Right lobe of liver (tissue), 6 donors: ENCODE measurements around the gene ERC1. TPM values are rescaled to one million over a fixed set of nuclear protein-coding genes. Genes with fewer than 3 reads are reported as not detected.

ENCODE experiments used
- ATAC-seq, 4 donors: fragments of 200-7000 bp; cut with Tn5 transposase; one replicate each; pipeline ENCODE4 v1.9.1; 2020; ENCODE audit warnings: mild to moderate bottlenecking in 4 of 4, moderate library complexity in 4 of 4
- DNase-seq, 3 donors: peaks; one replicate each; pipeline ENCODE4 v3.0.0-alpha.2; 2020
- H3K27ac ChIP-seq, 3 donors: fragments of 200-600 bp; one replicate each; pipeline ENCODE4 v1.8.0; 2022
- H3K27me3 ChIP-seq, 2 donors: fragments of 200-600 bp; one replicate each; pipeline ENCODE4 v1.8.0; 2022
- H3K36me3 ChIP-seq, 4 donors: fragments of 200-600 bp; sonication (generic) in 1 of 4; one replicate each; pipeline versions ENCODE4 v1.5.1 to v1.8.0; 2017 to 2022; ENCODE audit warnings: control low read depth in 1 of 4
- H3K4me1 ChIP-seq, 4 donors: fragments of 200-600 bp; sonication (generic) in 1 of 4; one replicate each; pipeline versions ENCODE4 v1.5.1 to v1.8.0; 2017 to 2022; ENCODE audit warnings: control low read depth in 1 of 4
- H3K4me3 ChIP-seq, 3 donors: fragments of 200-600 bp; one replicate each; pipeline ENCODE4 v1.8.0; 2022
- H3K9me3 ChIP-seq, 4 donors: fragments of 200-600 bp; sonication (generic) in 1 of 4; one replicate each; pipeline versions ENCODE4 v1.5.1 to v1.8.0; 2017 to 2022; ENCODE audit warnings: control low read depth in 1 of 4
- POLR2A ChIP-seq: fragments of 450-650 bp; IDR thresholded peaks from one replicate; pipeline ENCODE4 v1.6.1; 2017; ENCODE audit warnings: antibody characterized with exemption, mild to moderate bottlenecking
- WGBS: methylation state at CpG from one replicate; pipeline ENCODE4 v1.1.6; 2018; ENCODE audit warnings: low coverage, low lambda C conversion rate; ENCODE audit not compliant: insufficient coverage; ENCODE audit errors: missing lambda C conversion rate; 5-methylcytosine and 5-hydroxymethylcytosine counted together
- intact Hi-C, 2 donors: fragments of 100-400 bp; cut with DNase I; formaldehyde crosslinking; loops; one replicate each; pipeline versions ENCODE4 v1.11.2 to v1.14.1; 2022
- total RNA-seq, 6 experiments: library from RNA; depleted of rRNA in 2 of 6; stranded (reverse); fragments of >200 nt in 2 of 6; fragmentation: NEBNext Ultra II Directional in 3 of 6; extraction: Animal tissue kit (Norgen Biotek cat#: 25700) in 3 of 6; gene quantifications; one replicate each; pipeline versions ENCODE4 v1.1.0 to v1.2.4, GENCODE V29; 2016 to 2023
- TF ChIP-seq, protein P1 (sequence below), 4 donors: fragments of 200-600 bp in 3 of 4; fragments of 450-650 bp in 1 of 4; IDR thresholded peaks; one replicate each; pipeline versions ENCODE4 v1.5.1 to v1.8.0; 2016 to 2022; ENCODE audit warnings: antibody characterized with exemption in 4 of 4, mild to moderate bottlenecking in 2 of 4
- donor health status: DM: no; HTN: yes; CAD: no.
- donor health status: DM: no; HTN: no; CAD: no.
- donor health status: DM: no; HTN: no; CAD: no.
- donor health status: DM: no; HTN: yes; CAD: no.
- donor health status: DM: no; HTN: yes; CAD: no.

ERC1 gene
- total RNA-seq, 6 experiments from 2014 or later, result 24.8 to 30.8 (median 28.6) TPM

DNA sequence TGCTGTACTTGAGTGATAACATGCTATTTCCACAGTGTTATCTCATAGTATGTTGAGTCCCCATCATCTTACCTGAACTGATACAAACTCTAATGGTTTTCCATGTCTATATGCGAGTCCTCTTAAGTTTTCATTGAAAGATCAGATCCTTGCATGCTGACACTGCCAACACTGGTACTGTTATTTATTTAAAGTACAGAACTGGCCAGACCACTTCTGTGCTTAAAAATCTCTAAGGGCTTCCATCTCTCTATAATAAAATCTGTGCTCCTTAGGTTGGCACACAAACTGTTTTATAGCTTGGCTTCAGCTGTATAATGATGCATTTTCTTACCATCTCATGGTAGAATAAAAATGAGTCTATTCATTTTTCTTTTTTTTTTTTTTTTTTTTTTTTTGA is 188.1 kb downstream of the ERC1 start:
- 100% methylated on average over 1 of the region's 1 CpG for WGBS
- Histone ChIP-seq H3K27ac (no peak overlapping the region), H3K36me3 (peaks cover 0 to 11% (median 0%) of the 10 kb centered on the region in 4 donors), H3K27me3 (no peaks in the 10 kb centered on the region), H3K4me3 (no peak overlapping the region), H3K4me1 (no peaks in the 10 kb centered on the region), H3K9me3 (no peaks in the 10 kb centered on the region)
- intact Hi-C loops, result no loop called here
- no peak for ATAC-seq
- no peak for DNase-seq
- TF ChIP-seq, protein P1, sequence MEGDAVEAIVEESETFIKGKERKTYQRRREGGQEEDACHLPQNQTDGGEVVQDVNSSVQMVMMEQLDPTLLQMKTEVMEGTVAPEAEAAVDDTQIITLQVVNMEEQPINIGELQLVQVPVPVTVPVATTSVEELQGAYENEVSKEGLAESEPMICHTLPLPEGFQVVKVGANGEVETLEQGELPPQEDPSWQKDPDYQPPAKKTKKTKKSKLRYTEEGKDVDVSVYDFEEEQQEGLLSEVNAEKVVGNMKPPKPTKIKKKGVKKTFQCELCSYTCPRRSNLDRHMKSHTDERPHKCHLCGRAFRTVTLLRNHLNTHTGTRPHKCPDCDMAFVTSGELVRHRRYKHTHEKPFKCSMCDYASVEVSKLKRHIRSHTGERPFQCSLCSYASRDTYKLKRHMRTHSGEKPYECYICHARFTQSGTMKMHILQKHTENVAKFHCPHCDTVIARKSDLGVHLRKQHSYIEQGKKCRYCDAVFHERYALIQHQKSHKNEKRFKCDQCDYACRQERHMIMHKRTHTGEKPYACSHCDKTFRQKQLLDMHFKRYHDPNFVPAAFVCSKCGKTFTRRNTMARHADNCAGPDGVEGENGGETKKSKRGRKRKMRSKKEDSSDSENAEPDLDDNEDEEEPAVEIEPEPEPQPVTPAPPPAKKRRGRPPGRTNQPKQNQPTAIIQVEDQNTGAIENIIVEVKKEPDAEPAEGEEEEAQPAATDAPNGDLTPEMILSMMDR (IDR thresholded peaks at IDR 0.05), result no peak
- TF ChIP-seq POLR2A, result no peak

DNA sequence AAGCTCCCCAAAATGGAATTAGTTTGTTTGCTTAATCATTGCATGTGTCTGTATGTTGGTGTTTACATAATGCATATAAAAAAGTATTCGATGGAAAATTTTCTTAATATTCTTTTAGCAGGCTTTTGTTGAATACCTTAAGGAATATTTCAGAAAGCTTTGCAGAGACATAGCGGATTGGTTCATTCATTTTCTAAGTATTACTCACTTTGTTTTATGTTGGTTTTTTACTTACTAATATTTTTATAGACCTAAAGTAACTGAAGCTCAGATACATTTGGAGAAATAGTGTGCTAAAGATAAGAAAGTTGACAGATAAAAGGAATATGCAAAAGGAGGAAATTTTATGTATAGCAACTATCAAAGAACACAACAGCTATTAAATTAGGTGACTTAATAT is 191.0 kb downstream of the ERC1 start:
- intact Hi-C loops, result no loop called here
- no peak overlapping the region for H3K27ac ChIP-seq
- H3K36me3 ChIP-seq, result peaks cover 0 to 21% (median 3%) of the 10 kb centered on the region in 4 donors
- H3K27me3 ChIP-seq, result no peaks in the 10 kb centered on the region
- WGBS, result 94% methylated on average over 2 of the region's 2 CpGs
- no peaks in the 10 kb centered on the region for H3K9me3 ChIP-seq
- ATAC-seq, result no peak
- H3K4me3 ChIP-seq, result no peak overlapping the region
- DNase-seq, result no peak
- peaks cover 0 to 5% (median 2%) of the 10 kb centered on the region in 4 donors for H3K4me1 ChIP-seq
- no peak for TF ChIP-seq POLR2A

DNA sequence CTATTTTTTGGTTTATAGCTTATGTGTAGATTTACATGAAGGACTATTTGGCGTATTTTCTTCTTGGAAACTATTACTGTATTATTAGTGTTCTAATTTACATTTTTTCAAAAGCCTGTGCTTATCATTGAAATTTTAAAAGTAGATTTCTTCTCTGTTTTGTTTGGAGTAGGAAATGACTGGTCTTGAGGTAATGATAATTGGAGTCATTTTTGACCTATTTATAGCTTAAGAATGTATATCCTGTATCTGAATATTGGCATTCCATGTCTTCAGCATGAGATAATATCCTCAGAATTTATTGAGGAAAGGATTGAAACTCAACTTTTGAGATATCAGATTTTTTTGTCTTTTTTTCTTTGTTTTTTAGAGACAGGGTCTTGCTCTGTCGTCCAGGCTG is 193.4 kb downstream of the ERC1 start:
- DNase-seq, result no peak
- 77% methylated on average over 2 of the region's 2 CpGs for WGBS
- intact Hi-C loops, result no loop called here
- Histone ChIP-seq H3K9me3 (no peaks in the 10 kb centered on the region), H3K27me3 (no peaks in the 10 kb centered on the region), H3K4me1 (peaks cover 0 to 5% (median 2%) of the 10 kb centered on the region in 4 donors), H3K27ac (no peak overlapping the region), H3K4me3 (no peak overlapping the region), H3K36me3 (peaks cover 0 to 27% (median 3%) of the 10 kb centered on the region in 4 donors)
- ATAC-seq, result no peak
- no peak for TF ChIP-seq POLR2A
- TF ChIP-seq, protein P1 (IDR thresholded peaks at IDR 0.05), result no peak

DNA sequence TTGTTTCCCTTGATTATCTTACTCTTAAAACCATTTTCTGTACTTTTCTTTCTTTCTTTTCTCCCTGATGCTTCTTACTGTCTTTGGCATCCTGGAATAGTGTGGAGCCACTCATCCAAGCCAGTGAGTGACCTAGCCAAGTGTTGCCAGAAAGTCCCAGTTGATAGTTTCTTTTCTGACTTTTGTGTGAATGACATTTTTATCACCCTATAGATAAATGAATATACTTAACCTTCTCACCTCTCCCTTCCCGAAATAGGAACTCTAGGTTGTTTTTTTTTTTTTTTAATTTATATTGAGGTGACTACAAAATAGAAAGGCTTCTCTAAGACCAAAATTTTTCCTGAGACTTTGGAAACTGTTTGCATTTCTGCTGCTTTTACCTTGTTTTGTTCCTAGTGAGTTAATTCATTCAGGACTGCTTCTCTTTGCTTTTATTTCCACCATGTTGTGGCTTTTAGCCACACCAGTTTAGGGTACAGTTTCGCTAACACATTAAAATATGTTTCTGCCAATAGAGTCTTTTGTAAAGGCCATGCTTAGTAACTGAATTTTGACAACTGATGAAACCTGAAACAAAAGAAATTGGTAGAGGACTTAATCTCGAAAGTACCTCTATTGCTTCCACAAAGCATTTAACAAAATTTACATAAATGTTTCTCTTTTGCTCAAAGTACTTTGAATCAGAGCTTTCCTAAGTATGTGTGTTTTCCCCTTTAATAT is 194.6 kb downstream of the ERC1 start:
- no peak for ATAC-seq

DNA sequence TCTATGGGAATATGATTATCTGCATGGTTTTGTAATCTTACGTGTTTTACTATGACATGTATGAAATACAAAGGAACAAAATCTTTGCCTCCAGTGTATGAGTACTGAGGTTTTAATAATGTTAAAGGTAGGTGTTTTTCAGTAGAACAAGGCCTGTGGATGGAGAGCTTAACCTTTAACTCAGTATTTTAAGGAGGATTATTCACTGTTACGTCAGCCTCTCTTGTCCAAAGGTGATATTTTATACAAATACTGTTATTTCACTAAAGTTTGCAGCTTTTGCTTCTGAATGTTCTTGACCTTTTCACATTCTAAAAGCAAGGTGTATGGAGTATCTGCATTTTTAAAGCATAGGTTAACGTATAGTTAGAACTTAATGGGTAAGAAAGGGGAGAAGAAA is 195.3 kb downstream of the ERC1 start:
- Histone ChIP-seq H3K36me3 (peaks cover 0 to 31% (median 3%) of the 10 kb centered on the region in 4 donors), H3K4me3 (no peak overlapping the region), H3K27me3 (no peaks in the 10 kb centered on the region), H3K27ac (no peak overlapping the region), H3K9me3 (no peaks in the 10 kb centered on the region), H3K4me1 (peaks cover 0 to 5% (median 2%) of the 10 kb centered on the region in 4 donors)
- ATAC-seq, result peak; percentile 57 to 77 (median 63)
- intact Hi-C loops, result no loop called here
- 52% methylated on average over 3 of the region's 3 CpGs for WGBS
- TF ChIP-seq, protein P1 (IDR thresholded peaks at IDR 0.05), result no peak
- no peak for TF ChIP-seq POLR2A
- DNase-seq, result no peak

More for the DNA sequence above, 194.6 kb downstream of the ERC1 start:
- intact Hi-C loops, result no loop called here
- Histone ChIP-seq H3K9me3 (no peaks in the 10 kb centered on the region), H3K27me3 (no peaks in the 10 kb centered on the region), H3K27ac (no peak overlapping the region), H3K36me3 (peaks cover 0 to 27% (median 3%) of the 10 kb centered on the region in 4 donors), H3K4me1 (peaks cover 0 to 5% (median 2%) of the 10 kb centered on the region in 4 donors), H3K4me3 (no peak overlapping the region)
- no peak for TF ChIP-seq POLR2A
- TF ChIP-seq, protein P1 (IDR thresholded peaks at IDR 0.05), result no peak
- no peak for DNase-seq
- WGBS, result 82% methylated on average over 3 of the region's 3 CpGs
